ENCODE data around the gene PDE6C.

PDE6C gene

DNA sequence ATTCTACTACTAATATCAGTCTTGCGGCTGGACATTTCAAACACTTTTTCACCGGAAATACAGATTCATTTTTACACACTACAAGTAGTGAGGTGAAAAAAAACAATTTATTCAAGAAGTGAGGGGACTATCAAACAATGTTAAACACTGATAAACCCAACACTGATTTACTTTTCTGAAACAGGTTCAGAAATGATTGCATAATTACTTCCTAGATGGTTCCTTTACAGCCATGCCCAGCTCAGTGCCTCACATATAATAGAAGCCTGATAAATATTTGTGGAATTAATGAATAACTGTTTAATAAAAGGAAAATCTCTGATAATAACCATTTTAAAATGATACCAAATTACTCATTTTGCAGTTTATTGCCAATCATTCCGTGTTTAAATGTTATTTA lies 55.5 kb downstream of the PDE6C start:
- no peaks in the 10 kb centered on the region for H4K20me1 ChIP-seq (ENCODE audit: insufficient read depth, low read length)
- no peaks in the 10 kb centered on the region for H3K4me1 ChIP-seq (ENCODE audit: low read length)
- TF ChIP-seq CTCF (IDR thresholded peaks at IDR 0.05; ENCODE audit: low read depth, low read length) (no peak), EZH2phosphoT487 (IDR thresholded peaks at IDR 0.05; ENCODE audit: low read depth) (no peak)
- H2AFZ ChIP-seq (ENCODE audit: low read depth, low read length) = no peak overlapping the region
- H3K36me3 ChIP-seq (replicated peaks; ENCODE audit: low read depth, low read length) = no peaks in the 10 kb centered on the region
- H3K4me2 ChIP-seq (ENCODE audit: low read length) = no peak overlapping the region
- no peak overlapping the region for H3K27ac ChIP-seq (ENCODE audit: low read length)
- no peak overlapping the region for H3K4me3 ChIP-seq (ENCODE audit: low read length)
- no peak overlapping the region for H3K9ac ChIP-seq (ENCODE audit: low read length)
- H3K79me2 ChIP-seq (ENCODE audit: low read length) = no peaks in the 10 kb centered on the region
- H3K27me3 ChIP-seq (ENCODE audit: low read depth, low read length) = no peaks in the 10 kb centered on the region
- no peaks in the 10 kb centered on the region for H3K9me3 ChIP-seq (ENCODE audit: insufficient read depth, low read length)

DNA sequence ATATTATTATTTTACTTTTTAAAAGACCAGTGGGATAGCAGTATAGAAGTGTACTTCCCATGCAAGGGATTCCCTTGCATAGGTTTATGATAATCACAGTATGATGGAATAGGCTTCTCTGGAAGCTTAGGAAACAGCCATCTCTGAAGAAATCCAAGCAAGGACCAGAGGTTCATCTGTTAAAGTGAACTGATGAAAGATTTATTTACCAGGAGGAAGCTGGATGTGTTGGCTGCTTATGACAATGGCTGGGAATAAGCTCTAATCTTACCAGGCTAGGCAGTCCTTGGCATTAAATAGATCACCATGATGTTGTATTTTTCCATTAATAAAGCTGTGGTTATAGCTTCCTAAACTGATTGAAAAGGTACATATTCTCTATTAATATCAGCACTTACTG lies 58.0 kb downstream of the PDE6C start:
- Histone ChIP-seq H3K79me2 (ENCODE audit: low read length) (no peaks in the 10 kb centered on the region), H3K27ac (ENCODE audit: low read length) (no peak overlapping the region), H3K36me3 (replicated peaks; ENCODE audit: low read depth, low read length) (no peaks in the 10 kb centered on the region), H3K27me3 (ENCODE audit: low read depth, low read length) (no peaks in the 10 kb centered on the region), H4K20me1 (ENCODE audit: insufficient read depth, low read length) (no peaks in the 10 kb centered on the region), H3K4me1 (ENCODE audit: low read length) (no peaks in the 10 kb centered on the region), H2AFZ (ENCODE audit: low read depth, low read length) (no peak overlapping the region), H3K9ac (ENCODE audit: low read length) (no peak overlapping the region), H3K4me3 (ENCODE audit: low read length) (no peak overlapping the region), H3K4me2 (ENCODE audit: low read length) (no peak overlapping the region), H3K9me3 (ENCODE audit: insufficient read depth, low read length) (no peaks in the 10 kb centered on the region)
- TF ChIP-seq EZH2phosphoT487 (IDR thresholded peaks at IDR 0.05; ENCODE audit: low read depth) = no peak
- no peak for TF ChIP-seq CTCF (IDR thresholded peaks at IDR 0.05; ENCODE audit: low read depth, low read length)

- Histone ChIP-seq H3K4me2 (ENCODE audit: low read length) (no peak overlapping the region), H3K36me3 (replicated peaks; ENCODE audit: low read depth, low read length) (no peaks in the 10 kb centered on the region), H4K20me1 (ENCODE audit: insufficient read depth, low read length) (no peaks in the 10 kb centered on the region), H3K9ac (ENCODE audit: low read length) (no peak overlapping the region), H3K27ac (ENCODE audit: low read length) (no peak overlapping the region), H3K4me1 (ENCODE audit: low read length) (no peaks in the 10 kb centered on the region), H3K79me2 (ENCODE audit: low read length) (no peaks in the 10 kb centered on the region), H2AFZ (ENCODE audit: low read depth, low read length) (no peak overlapping the region), H3K9me3 (ENCODE audit: insufficient read depth, low read length) (no peaks in the 10 kb centered on the region), H3K4me3 (ENCODE audit: low read length) (no peak overlapping the region), H3K27me3 (ENCODE audit: low read depth, low read length) (no peaks in the 10 kb centered on the region)
- TF ChIP-seq CTCF (IDR thresholded peaks at IDR 0.05; ENCODE audit: low read depth, low read length) (no peak), EZH2phosphoT487 (IDR thresholded peaks at IDR 0.05; ENCODE audit: low read depth) (no peak)
Observed at GRCh38 chr10:93671042-93671441, 58.7 kb downstream of the PDE6C start.

- Histone ChIP-seq H4K20me1 (ENCODE audit: insufficient read depth, low read length) (no peaks in the 10 kb centered on the region), H3K4me2 (ENCODE audit: low read length) (no peak overlapping the region), H3K4me3 (ENCODE audit: low read length) (no peak overlapping the region), H3K4me1 (ENCODE audit: low read length) (no peaks in the 10 kb centered on the region), H3K27ac (ENCODE audit: low read length) (no peak overlapping the region), H3K9me3 (ENCODE audit: insufficient read depth, low read length) (no peaks in the 10 kb centered on the region), H3K36me3 (replicated peaks; ENCODE audit: low read depth, low read length) (no peaks in the 10 kb centered on the region), H3K9ac (ENCODE audit: low read length) (no peak overlapping the region), H3K27me3 (ENCODE audit: low read depth, low read length) (no peaks in the 10 kb centered on the region), H2AFZ (ENCODE audit: low read depth, low read length) (no peak overlapping the region), H3K79me2 (ENCODE audit: low read length) (no peaks in the 10 kb centered on the region)
- TF ChIP-seq CTCF (IDR thresholded peaks at IDR 0.05; ENCODE audit: low read depth, low read length) = no peak
- no peak for TF ChIP-seq EZH2phosphoT487 (IDR thresholded peaks at IDR 0.05; ENCODE audit: low read depth)
Observed at GRCh38 chr10:93672022-93672678, 59.8 kb downstream of the PDE6C start.

Data from OCI-LY3 (cell line).